HG02798 (cell line): ENCODE data around the gene FBXO31.
"Not testable (repeated sequence)": the region's sequence is repeated elsewhere in the genome, so short reads cannot be mapped to it uniquely, and the experiment has no call there.

ENCODE experiments used
- ATAC-seq: cut with Tn5 transposase; IDR thresholded peaks from one replicate; pipeline ENCODE4 v1.9.1; 2021; ENCODE audit warnings: mild to moderate bottlenecking; ENCODE audit not compliant: unreplicated experiment, poor library complexity

Gene FBXO31

GRCh38 chr16:87366288-87366687 is 17.3 kb downstream of the FBXO31 start:
- ATAC-seq: no peak

GRCh38 chr16:87365021-87365713 is 18.4 kb downstream of the FBXO31 start:
- ATAC-seq: no peak

GRCh38 chr16:87363771-87364455 is 19.7 kb downstream of the FBXO31 start:
- no peak for ATAC-seq

GRCh38 chr16:87362828-87363559 is 20.6 kb downstream of the FBXO31 start:
- not testable (repeated sequence) for ATAC-seq

GRCh38 chr16:87361916-87362619 is 21.5 kb downstream of the FBXO31 start:
- ATAC-seq: no peak

- no peak for ATAC-seq
Measured at GRCh38 chr16:87360862-87361610, 22.5 kb downstream of the FBXO31 start.

- ATAC-seq: no peak
Measured at GRCh38 chr16:87359121-87359520, 24.5 kb downstream of the FBXO31 start.

- no peak for ATAC-seq
Measured at GRCh38 chr16:87358696-87359095, 24.9 kb downstream of the FBXO31 start.

- ATAC-seq: no peak
Measured at GRCh38 chr16:87358250-87358649, 25.3 kb downstream of the FBXO31 start.

DNA sequence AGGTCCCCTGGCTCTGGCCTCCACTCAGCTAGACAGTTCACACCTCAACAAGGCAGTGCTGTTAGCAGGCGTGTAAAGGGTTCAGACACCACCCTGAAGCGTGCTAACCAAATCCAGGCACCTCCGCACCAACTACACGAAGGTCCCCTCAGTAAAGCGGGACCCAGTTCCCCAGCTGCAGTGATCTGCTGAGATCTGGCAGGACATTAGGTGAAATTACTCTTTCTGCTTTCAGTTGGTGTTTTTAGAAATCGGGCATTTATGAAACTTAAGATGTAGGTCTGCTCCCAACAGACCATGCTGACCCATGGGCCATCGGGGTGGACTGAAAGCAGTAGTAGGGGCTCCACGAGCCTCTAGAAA is 27.1 kb downstream of the FBXO31 start:
- no peak for ATAC-seq

DNA sequence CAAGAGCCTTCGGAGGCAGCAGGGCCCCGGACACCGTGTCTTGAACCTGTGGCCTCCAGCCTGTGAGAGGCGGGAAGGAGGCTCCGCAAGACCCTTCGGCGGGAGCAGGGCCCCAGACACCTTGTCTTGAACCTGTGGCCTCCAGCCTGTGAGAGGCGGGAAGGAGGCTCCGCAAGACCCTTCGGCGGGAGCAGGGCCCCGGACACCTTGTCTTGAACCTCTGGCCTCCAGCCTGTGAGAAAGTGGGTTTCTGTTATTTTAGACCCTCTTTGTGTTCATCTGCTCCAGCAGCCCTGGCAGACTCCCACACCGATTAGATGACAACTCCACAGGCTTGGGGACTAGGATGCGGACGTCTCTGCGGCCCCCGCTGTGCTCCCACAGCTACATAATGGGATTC is 30.0 kb downstream of the FBXO31 start:
- no peak for ATAC-seq

DNA sequence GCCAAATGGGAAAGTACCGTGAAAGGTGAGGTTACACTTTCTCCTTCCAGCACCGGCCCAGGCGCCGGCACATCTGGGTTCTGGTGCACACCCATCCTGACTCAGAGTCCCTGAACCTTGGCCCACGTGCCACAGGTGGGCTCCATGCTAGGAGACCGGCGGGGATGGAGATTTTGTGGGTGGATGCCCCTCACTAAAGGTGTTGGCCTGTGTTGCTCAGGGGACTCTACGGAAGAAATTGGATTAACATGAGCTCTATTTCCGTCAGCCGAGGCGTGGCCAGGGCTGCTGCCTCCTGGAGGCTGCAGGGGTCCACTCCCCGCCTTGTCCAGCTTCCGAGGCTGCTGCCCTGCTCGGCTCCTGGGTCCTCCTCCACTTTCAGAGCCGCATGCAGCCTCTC is 30.8 kb downstream of the FBXO31 start:
- ATAC-seq: no peak

DNA sequence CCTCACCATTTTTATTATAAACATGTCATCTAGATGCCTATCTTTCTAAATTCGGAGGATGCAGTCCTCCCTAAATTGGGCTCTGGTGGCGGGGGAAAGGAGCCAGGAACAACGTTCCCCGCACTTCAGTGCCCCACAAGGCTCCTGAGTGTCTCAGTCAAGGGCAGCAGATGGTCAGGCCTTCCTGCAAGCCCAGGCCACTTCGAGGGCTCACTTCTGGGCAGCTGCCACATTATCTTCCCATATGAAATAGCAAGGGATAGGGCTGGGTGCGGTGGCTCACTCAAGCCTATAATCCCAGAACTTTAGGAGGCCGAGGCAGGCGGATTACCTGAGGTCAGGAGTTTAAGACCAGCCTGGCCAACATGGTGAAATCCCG is 32.3 kb downstream of the FBXO31 start:
- ATAC-seq: no peak

- no peak for ATAC-seq
Measured at GRCh38 chr16:87350681-87351319, 32.8 kb downstream of the FBXO31 start.

DNA sequence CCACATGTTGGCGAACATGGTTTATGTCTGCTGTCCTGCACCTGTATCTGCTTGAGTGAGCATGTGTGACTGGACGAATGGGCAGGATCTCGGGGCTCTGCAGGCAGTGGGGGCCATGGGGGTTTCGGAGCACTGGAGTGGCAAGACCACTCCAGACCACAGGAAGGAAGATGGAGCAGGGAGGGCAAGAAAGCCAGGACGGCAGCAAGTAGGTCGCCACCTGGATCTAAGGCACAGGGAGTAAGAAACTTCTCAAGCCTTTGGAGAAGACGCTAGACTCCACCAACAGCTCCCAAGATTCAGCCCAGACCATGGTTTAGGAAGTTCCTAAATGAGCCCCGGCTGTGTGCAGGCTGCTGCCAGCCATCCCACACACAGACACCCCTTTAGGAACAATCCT is 33.5 kb downstream of the FBXO31 start:
- ATAC-seq: no peak

DNA sequence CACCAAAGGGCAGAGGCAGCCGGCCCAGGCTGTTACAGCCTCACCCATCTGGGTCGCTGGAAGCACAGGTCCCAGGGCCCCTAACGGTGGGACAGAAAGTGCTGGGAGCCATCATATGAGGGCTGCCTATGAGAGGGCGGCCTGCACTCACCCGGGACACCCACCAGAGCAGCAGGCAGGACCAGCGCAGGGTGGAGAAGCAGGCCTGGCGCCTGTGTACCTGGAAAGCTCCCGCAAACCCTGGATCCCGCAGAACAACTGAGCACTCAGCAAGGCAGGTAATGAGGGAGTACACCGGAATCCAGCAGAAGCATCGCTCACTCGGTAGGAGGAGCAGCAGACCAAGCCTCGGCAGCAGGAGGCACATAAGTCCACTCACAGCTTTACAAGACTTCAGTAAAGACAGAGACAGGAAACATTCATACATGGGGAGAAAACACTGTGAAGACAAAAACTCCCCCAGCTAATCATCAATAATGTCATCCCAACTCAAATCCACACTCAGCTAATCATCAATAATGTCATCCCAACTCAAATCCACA is 34.9 kb downstream of the FBXO31 start:
- no peak for ATAC-seq

DNA sequence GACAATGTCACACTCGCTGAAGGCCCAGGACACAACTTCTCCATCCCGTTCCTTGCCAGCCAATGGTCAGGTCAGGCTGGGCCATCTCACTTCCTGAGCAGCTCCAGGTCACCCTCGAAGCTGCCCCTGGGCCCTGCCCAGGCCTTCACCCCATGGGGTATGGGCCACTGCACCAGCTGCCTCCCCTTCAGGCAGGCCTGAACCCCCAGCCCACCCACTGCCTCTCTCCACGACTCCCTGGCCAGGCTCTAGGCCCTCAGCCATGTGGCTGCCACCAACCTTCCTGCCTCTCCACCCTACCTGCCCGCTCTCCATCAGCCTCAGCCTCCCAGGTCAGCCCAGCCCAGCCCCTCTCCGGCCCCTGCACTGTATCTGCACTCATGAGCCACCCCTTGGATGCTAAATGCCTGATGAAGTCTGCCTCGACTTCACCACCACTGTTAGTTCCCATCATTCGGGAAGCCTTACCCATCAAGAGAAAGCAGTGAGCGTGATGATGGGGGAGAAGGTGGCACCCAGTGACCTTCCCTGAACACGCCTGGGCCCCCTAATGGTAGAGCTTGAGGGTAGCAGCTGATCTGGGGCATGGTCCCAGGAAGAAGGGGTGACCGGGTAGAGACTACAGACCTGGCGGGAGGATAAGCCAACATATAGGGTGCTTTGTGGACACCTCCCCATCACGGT is 35.5 kb downstream of the FBXO31 start:
- ATAC-seq: no peak

GRCh38 chr16:87346517-87347060 is 37.0 kb downstream of the FBXO31 start:
- no peak for ATAC-seq
